Measurements from ENCODE around the gene FAM89A. TPM values are rescaled to one million over a fixed set of nuclear protein-coding genes. Genes with fewer than 3 reads are reported as not detected.

Gene FAM89A
- total and polyA plus RNA-seq, 2 experiments from 2014 or later = 53.5 to 55.1 TPM

GRCh38 chr1:230982696-230983095 lies 57.4 kb downstream of the FAM89A start:
- Histone ChIP-seq H3K4me3 (no peak overlapping the region), H3K9me2 (replicated peaks; ENCODE audit: insufficient read depth) (no peaks in the 10 kb centered on the region), H3K79me2 (peaks cover 46% of the 10 kb centered on the region), H3K27ac (peak overlapping the region; percentile 7), H3K4me2 (no peak overlapping the region), H3K9me3 (ENCODE audit: low read depth) (no peaks in the 10 kb centered on the region), H4K20me1 (ENCODE audit: insufficient read depth, poor library complexity, severe bottlenecking) (no peaks in the 10 kb centered on the region), H2AFZ (no peak overlapping the region), H3K36me3 (replicated peaks; ENCODE audit: insufficient read depth, low read depth) (no peaks in the 10 kb centered on the region), H3K27me3 (no peaks in the 10 kb centered on the region), H3K4me1 (ENCODE audit: insufficient read depth) (peaks cover 4% of the 10 kb centered on the region)
- WGBS (ENCODE audit: low lambda C conversion rate, missing lambda C conversion rate) = 78% methylated on average over 4 of the region's 4 CpGs
- TF ChIP-seq EZH2 (IDR thresholded peaks at IDR 0.05; ENCODE audit: borderline replicate concordance) (no peak), EZH2phosphoT487 (IDR thresholded peaks at IDR 0.05; ENCODE audit: low read depth, severe bottlenecking, unreplicated experiment) (no peak)
- TF ChIP-seq, protein P1, sequence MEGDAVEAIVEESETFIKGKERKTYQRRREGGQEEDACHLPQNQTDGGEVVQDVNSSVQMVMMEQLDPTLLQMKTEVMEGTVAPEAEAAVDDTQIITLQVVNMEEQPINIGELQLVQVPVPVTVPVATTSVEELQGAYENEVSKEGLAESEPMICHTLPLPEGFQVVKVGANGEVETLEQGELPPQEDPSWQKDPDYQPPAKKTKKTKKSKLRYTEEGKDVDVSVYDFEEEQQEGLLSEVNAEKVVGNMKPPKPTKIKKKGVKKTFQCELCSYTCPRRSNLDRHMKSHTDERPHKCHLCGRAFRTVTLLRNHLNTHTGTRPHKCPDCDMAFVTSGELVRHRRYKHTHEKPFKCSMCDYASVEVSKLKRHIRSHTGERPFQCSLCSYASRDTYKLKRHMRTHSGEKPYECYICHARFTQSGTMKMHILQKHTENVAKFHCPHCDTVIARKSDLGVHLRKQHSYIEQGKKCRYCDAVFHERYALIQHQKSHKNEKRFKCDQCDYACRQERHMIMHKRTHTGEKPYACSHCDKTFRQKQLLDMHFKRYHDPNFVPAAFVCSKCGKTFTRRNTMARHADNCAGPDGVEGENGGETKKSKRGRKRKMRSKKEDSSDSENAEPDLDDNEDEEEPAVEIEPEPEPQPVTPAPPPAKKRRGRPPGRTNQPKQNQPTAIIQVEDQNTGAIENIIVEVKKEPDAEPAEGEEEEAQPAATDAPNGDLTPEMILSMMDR (IDR thresholded peaks at IDR 0.05; ENCODE audit: poor library complexity) = no peak
- no peak for DNase-seq (ENCODE audit: low spot score)

DNA sequence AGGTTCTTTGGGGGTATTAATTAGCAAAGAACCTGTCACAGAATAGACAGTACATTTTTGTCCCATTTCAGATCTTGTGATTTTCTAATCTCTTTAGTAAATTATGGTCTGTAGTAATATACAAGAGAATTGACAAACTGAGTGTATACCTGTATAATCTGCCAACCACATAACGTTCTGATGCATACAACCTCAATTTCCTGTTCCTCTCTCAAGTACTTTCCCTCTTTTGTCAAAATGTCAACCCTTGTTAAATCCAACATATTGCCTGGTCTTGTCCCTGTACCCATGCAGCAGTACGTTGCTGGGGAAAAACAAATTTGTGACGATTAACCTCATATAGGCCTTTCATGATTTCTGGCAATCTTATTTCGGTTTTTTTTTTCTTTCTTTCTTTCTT lies 60.1 kb downstream of the FAM89A start:
- 91% methylated on average over 4 of the region's 4 CpGs for WGBS (ENCODE audit: low lambda C conversion rate, missing lambda C conversion rate)
- peak overlapping the region; percentile 62 for H3K27ac ChIP-seq
- no peaks in the 10 kb centered on the region for H3K36me3 ChIP-seq (replicated peaks; ENCODE audit: insufficient read depth, low read depth)
- no peaks in the 10 kb centered on the region for H3K9me2 ChIP-seq (replicated peaks; ENCODE audit: insufficient read depth)
- H3K4me1 ChIP-seq (ENCODE audit: insufficient read depth) = peaks cover 6% of the 10 kb centered on the region
- peaks cover 61% of the 10 kb centered on the region for H3K79me2 ChIP-seq
- H3K9me3 ChIP-seq (ENCODE audit: low read depth) = no peaks in the 10 kb centered on the region
- no peaks in the 10 kb centered on the region for H4K20me1 ChIP-seq (ENCODE audit: insufficient read depth, poor library complexity, severe bottlenecking)
- H2AFZ ChIP-seq = no peak overlapping the region
- DNase-seq (ENCODE audit: low spot score) = no peak
- TF ChIP-seq EZH2 (IDR thresholded peaks at IDR 0.05; ENCODE audit: borderline replicate concordance) (no peak), EZH2phosphoT487 (IDR thresholded peaks at IDR 0.05; ENCODE audit: low read depth, severe bottlenecking, unreplicated experiment) (no peak)
- TF ChIP-seq, protein P1 (IDR thresholded peaks at IDR 0.05; ENCODE audit: poor library complexity) = no peak
- no peaks in the 10 kb centered on the region for H3K27me3 ChIP-seq
- H3K4me2 ChIP-seq = peak overlapping the region; percentile 79
- H3K4me3 ChIP-seq = no peak overlapping the region

GRCh38 chr1:230979389-230979716 lies 60.7 kb downstream of the FAM89A start:
- no peaks in the 10 kb centered on the region for H3K27me3 ChIP-seq
- peak overlapping the region; percentile 79 for H3K4me2 ChIP-seq
- 14% methylated on average over 12 of the region's 12 CpGs for WGBS (ENCODE audit: low lambda C conversion rate, missing lambda C conversion rate)
- DNase-seq (ENCODE audit: low spot score) = no peak
- H3K9me3 ChIP-seq (ENCODE audit: low read depth) = no peaks in the 10 kb centered on the region
- TF ChIP-seq EZH2phosphoT487 (IDR thresholded peaks at IDR 0.05; ENCODE audit: low read depth, severe bottlenecking, unreplicated experiment) = no peak
- TF ChIP-seq, protein P1 (IDR thresholded peaks at IDR 0.05; ENCODE audit: poor library complexity) = no peak
- no peak for TF ChIP-seq EZH2 (IDR thresholded peaks at IDR 0.05; ENCODE audit: borderline replicate concordance)
- H3K79me2 ChIP-seq = peaks cover 67% of the 10 kb centered on the region
- H3K9me2 ChIP-seq (replicated peaks; ENCODE audit: insufficient read depth) = no peaks in the 10 kb centered on the region
- peaks cover 6% of the 10 kb centered on the region for H3K4me1 ChIP-seq (ENCODE audit: insufficient read depth)
- no peaks in the 10 kb centered on the region for H3K36me3 ChIP-seq (replicated peaks; ENCODE audit: insufficient read depth, low read depth)
- peak overlapping the region; percentile 62 for H3K27ac ChIP-seq
- H4K20me1 ChIP-seq (ENCODE audit: insufficient read depth, poor library complexity, severe bottlenecking) = no peaks in the 10 kb centered on the region
- H2AFZ ChIP-seq = peak overlapping the region; percentile 64
- peak overlapping the region; percentile 48 for H3K4me3 ChIP-seq

Data from hepatocyte (in vitro differentiated cells).